GM21717 (cell line): Measurements from ENCODE around the gene STAM2.
"Not testable (repeated sequence)": the region's sequence is repeated elsewhere in the genome, so short reads cannot be mapped to it uniquely, and the experiment has no call there.

Source experiments
- ATAC-seq: cut with Tn5 transposase; IDR thresholded peaks from one replicate; pipeline ENCODE4 v1.9.1; 2021; ENCODE audit warnings: mild to moderate bottlenecking, moderate library complexity; ENCODE audit not compliant: unreplicated experiment

Gene STAM2

DNA sequence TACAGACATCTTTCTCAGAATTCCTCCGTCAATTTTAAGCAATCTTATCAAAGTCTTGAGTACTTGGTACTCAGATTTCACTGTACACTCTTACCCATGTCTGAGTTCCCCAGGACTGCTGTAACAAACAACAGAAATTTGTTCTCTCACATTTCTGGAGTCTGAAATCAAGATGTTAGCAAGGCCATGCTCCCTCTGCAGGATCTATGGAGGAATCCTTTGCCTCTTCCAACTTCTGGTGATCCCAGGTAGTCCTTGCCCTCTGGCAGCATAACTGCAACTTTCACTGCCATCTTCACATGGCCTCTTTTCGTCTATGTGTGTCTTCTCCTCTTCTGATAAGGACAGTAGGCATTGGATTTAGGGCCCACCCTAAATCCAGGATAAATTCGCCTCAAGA, 59.6 kb downstream of the STAM2 start:
- no peak for ATAC-seq

DNA sequence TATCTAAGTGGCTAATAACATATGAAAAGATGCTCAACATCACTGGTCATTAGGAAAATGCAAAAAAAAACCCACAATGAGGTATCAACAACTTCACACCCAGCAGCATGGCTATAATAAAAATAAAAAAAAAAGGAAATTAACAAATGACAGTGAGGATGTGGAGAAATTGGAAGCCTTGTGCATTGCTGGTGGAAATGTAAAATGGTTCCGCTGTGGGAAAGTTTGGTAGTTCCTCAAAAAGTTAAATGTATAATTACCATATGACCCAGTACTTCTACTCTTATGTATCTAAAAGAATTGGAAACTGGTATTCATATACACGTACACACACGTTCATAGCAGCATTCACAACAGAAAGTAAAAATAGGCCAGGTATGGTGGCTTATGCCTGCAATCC, 61.2 kb downstream of the STAM2 start:
- ATAC-seq = no peak

DNA sequence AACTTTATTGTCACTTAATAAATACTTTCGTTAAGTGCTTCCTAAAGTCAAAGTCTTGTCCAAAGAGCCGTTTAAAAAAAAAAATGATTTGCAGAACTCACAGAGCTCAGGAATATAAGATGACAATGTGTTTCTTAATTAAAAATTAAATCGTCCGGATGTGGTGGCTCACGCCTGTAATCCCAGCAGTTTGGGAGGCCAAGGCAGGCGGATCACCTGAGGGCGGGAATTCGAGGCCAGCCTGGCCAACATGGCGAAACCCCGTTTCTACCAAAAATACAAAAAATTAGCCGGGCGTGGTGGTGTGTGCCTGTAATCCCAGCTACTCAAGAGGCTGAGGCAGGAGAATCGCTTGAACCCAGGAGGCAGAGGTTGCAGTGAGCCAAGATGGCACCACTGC, 68.4 kb downstream of the STAM2 start:
- ATAC-seq = not testable (repeated sequence)

DNA sequence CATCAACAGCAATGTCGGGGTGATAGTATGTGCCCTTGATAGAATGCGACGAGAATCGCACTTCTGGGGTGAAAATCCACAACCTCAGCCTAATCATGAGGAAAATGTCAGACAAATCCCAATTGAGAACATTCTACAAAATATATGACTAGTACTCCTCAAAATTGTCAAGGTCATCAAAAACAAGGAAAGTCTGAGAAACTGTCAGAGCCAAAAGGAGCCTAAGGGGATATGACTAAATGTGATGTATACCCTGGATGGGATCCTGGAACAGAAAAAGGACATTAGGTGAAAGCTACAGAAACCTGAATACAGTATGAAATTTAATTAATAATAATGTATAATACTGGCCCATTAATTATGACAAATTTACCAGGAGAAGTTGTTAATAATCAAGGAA, 69.1 kb downstream of the STAM2 start:
- ATAC-seq = no peak

DNA sequence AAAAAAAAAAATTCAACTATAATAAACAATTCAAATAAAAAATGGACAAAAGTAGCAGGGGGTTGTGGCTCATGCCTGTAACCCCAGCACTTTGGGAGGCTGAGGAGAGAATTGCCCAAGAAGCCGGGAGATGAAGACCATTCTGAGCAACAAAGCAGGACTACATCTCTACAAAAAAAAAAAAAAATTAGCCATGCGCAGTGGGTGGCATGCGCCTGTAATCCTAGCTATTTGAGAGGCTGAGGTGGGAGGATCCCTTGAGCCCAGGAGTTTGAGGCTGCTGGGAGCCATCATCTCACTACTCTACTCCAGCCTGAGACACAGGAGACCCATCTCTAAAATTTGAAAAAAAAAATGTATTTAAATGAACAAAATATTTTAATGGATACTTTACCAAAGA, 72.3 kb downstream of the STAM2 start:
- no peak for ATAC-seq

DNA sequence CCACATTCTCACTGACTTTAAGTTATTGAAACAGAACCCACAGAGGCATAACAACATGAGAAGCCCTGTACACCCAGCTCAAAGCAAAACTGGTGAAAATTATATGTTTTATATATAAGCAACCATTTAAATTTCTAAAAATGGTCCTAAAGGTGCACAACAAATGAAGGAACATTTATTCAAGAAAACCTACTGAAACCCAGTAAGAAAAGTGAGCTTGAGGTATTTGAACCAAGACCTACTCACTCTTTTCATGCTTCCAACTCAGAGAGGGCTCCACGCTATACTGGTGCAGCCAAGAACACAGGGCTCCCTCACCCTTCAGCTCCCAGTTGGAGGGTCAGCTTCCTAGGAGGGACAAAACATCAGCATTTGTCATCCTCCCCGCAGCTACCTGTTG, 74.6 kb downstream of the STAM2 start:
- no peak for ATAC-seq

DNA sequence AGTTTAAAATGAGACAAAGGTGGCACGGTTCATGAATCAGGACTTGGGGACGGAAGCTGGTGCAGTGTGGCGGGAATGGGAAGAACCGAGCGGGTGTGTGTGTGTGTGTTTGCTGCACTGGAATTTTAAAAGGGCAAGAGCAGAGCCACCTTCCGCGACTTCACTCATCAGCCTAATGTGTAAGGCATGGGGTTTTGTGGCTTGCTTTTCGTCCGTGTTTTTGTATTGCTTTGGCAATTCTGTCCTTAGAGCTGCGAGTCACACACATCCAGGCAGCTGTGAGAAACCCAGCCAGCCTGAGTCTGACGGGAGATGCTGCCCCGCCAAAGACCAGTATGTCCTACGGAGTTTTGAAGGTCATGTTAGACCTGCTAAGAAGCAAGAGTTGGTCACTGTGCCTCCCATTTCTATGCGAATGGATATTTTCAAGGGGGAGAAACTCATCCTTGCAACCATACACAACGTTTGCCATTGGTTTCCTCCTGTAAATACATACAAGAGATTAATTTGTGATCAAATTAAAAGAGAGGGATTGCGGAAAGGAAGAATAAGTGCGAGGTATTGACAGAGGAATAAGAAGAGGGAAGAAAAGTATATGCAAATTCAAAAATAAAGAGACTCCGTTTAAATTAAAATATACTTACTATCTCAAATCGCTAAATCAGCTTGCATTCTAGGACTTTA, 76.1 kb downstream of the STAM2 start:
- ATAC-seq = no peak

DNA sequence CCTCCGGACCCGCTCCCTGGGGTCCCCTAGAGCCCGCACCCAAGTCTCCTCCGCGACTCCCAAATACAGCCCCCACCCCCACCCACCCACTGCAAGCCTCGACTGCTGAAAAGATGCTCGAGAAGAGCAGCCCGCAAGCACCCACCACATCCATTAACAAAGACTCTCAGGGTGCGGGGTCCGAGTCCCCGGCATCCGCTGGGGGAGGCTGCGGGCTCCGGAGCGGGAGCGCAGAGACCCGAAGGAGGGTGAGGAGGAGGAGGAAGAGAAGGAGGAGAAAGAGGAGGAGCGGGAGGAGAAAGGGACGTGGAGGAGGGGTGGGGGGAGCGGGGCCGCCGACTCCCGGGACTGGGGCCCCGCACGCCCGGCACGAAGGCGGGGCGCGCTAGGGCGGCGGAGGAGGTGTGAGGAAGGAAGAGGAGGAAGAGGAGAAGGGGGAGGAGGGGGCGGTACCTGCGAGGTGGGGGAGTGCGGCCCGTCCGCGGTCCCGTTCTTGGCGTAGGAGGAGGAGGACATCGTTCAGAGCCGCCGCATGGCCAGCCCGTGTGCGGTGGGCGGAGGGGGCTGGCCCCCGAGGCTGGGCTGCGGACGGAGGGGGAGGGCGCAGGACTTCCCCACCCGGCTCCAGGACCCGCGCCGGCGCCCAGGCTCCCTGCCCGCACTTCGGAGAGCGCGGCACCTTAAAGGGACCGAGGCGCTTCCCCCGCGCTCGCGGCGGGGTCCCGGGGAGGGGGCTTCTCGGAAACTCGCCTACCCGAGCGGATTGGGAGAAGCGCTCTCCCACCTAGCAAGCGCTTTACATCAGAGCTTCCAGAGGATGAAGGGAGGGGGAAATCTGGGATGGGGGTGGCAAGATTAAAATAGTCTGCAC, 76.8 kb downstream of the STAM2 start, which contains the start of gene CACNB4:
CACNB4 (minus strand) TSS at position 549 of the 871 bp plus-strand sequence.
- no peak for ATAC-seq

DNA sequence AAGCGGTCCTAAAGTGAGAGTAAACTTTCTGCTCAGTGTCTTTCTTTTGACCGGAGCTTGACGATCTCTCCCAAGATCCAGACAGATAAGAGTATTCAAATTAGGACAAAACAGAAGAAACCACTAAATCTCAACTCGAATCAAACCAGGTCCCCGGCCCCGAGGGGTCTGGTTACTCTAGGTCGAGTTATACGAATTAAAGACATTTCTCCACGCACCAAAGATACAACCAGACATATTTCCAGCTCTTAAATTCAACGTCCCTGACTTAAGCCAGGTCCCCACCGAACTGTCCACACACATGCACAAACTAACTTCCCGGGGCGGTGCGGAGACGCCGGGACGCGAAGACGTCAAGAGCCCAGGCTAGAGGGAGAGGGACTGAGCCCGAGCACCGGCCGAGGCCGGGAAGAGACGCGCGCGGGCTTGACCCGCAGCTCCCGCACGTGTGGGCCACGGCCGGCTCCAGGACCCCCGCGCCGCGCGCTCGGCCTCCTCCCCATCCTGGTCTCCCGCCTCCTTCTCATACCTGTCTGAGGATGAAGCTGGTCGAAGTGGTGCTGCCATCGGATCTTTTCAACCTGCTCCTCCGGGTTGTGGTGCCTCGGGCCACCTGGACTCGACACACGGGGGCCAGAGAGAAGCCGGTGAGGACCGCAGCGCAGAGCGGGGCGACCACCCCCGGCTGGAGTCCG, 77.6 kb downstream of the STAM2 start:
- no peak for ATAC-seq

DNA sequence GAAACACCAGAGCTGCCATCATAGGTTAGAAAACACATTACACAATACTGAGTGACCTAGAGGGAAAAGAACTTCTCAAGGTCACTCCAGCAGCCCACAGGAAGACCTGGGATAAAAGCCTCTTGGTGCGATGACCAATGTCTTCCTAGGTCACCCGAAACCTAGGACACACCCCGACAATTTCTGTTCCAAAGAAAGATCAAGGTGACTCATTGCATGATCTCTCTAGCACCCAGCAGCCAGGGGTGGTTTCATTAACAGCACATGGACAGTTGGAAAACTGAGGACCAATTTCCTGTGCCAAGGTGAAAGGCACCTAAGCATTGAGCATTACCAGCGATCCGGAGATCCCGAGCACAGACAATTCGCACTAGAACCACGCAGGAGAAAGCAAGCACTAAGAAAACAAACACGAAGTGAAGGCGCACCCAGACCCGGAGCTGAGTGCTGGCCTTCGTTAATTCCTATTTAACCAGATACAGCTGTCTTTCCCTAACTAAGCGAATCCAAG, 78.2 kb downstream of the STAM2 start:
- no peak for ATAC-seq

DNA sequence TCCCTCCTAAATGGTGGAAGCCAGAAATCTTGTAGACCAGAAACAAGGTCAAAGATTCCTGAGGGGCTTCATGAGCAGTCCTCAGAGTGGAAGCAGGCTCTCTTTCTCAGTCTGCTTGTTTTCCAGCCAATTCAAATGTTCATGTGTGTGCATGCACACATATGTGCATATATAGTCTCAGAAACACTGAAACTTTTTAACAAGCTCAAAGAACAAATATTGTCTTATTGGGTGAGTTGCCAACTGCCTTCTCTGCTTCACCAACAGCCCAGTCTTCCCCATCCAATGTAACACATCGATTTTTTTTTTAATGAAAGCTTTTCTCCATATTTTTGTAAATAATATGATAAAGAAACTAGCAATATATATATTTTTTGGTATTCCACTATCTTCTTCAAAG, 80.4 kb downstream of the STAM2 start:
- ATAC-seq = no peak

DNA sequence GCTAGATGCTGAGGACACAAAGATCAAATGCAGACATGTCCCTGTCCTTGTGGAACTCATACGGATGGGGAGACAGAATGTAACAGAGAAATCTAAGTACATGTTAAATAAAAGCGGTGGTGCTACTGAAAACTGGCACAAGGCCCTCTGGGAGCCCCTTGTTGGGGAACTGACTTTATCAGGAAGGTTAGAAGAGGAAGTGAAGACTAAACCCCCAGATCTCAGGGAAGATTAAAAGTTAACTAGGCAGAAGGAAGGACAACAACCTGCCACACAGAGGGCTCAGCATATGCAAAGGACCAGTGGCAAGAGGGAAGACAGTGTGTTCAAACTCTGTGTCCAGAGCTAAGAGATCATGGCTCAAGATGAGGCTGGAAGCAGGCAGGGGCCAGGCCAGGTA, 81.5 kb downstream of the STAM2 start:
- no peak for ATAC-seq

DNA sequence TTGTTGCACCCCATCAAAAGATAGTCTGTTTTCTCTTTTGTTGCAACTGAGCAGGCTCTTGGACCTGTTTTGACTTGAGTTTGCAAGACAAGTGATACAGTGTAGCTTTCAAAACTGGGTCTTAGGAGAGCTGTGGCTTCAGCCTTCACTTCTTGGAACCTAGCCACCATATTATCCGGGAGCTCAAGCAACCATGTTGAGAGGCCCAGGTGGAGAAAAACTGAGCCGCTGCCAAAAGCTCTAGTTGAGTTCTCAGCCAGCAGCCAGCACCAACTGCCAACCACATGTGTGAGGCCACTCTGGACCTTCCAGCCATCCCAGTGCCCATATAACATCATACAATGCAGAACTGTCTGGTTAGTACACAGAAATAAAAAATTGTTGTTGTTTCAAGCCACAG, 82.1 kb downstream of the STAM2 start:
- ATAC-seq = no peak

DNA sequence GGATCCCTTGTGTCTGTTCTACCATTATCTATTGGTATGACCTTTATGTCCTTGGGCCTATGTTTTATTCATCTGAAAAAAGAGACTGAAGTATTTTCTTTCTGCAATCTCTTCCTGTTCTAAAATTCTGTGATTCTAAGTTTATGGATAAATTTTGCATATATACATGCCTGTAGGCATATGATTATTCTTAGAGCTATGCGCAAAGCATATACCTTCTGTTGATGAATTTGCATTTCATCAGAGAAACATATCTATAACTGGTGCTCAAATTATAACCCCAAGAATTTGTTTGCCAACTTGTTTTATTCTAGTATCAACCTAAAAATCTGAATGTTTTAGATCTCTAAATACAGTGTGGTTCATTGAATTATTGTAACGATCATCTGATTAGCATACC, 83.5 kb downstream of the STAM2 start:
- no peak for ATAC-seq

DNA sequence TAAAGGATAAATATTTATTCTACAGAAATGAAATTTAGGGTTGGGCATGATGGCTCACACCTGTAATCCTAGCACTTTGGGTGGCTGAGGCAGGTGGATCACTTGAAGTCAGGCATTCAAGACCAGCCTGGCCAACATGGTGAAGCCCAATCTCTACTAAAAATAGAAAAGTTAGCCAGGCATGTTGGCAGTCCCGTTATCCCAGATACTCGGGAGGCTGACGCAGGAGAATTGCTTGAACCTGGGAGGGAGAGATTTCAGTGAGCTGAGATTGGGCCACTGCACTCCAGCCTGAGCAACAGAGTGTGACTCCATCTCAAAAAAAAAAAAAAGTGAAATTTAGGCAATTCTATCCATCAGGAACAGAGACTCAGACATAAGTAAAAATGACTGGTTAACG, 84.8 kb downstream of the STAM2 start:
- ATAC-seq = not testable (repeated sequence)

DNA sequence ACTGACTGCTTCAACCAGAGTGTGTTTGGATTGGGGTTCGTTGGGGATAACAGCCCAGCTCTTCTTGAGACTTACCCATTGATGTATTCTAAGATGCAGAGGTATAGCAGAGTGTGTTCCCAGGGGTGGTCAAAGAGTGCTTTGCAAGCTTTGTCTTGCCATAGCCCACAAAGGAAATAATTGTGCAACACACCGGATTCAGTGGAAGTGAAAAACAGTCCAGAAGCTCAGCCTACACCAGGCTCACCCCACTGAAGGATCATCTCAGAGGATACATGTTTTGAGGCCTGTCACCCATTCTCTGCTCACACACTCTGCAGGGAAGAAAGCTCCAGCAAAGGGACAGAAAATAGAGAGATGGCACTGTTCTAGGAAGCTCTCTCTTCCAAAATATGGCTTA, 86.3 kb downstream of the STAM2 start:
- ATAC-seq = no peak

DNA sequence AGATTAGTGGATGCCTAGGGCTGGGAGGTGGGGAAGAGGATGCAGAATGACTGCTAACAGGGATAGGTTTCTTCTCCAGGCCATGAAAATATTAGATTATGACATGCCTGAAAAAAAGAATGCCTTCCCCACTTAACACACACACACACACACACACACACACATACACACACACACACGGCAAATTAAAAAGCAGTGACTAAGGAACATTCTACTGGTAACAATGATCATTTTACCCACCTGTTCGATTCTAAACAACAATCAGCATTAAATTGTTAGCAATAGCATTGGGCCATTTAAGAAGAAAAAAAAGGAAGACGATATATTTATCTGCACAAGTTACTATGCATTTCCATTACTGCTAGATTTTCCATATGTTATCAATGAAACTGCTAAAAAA, 87.6 kb downstream of the STAM2 start:
- ATAC-seq = no peak

DNA sequence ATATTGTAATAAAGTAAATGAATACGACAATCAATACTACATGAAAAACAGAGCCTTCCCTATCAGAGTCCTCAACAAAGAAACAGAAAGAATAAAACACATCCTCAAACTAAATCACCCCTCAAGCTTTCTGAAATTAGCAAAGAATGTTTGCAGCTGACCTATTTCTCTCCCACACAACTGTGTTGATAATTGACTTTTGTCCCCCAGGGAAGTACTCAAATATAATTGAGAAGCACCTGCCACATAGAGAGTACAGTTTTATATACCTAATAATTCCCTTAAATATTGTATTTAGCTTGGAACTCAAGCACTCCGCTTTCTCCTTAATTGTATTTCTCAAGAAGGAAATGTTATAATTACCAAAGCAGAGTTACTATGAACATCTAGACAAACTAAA, 89.3 kb downstream of the STAM2 start:
- no peak for ATAC-seq

DNA sequence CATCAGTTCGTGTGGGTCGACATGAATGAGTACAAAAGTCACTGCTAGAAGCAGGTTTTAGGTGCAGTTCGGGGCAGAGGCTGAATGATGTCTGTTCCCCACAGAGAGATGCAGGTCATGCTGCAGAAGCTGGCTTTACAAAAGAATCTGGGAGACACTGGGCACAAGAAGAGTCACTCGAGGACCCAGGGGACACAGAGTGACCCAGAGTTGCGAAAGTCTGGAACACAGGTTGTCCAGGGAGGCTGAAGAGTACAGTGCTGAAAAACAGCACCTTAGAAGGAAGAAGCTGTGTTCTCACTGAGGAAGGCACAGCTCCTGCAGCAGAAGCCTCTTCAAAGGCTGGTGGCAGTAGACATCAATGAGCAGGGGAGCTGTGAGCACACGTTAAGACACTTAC, 91.5 kb downstream of the STAM2 start:
- no peak for ATAC-seq

DNA sequence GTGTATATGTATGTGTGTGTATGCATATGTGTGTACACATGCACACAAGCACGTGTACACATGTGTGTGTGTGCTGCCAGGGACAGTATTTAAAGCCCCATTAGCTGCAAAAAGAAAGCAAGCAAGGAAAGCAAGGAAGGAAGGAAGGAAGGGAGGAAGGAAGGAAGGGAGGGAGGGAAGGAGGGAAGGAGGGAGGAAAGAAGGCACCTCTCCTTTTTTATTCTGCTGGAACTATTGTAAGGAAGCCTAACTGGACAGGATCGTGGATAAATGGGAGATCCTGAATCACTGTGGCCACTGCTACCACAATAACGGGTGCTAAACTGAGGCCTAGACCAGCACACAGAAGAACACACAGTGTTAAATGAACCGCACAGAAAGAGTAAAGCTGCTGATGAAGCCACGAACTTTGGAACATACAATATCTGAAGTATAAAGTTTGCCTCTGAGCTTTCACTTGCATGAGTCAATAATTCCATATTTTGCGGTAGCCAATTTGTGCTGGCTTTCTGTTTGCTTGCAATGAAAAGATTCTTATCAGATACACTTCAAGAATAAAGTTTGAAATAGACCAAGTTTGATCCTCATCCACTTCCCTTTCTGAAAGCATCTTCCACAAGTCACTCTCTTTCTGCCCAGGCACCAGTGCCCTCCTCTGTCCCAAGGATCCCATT, 92.2 kb downstream of the STAM2 start:
- ATAC-seq = no peak

DNA sequence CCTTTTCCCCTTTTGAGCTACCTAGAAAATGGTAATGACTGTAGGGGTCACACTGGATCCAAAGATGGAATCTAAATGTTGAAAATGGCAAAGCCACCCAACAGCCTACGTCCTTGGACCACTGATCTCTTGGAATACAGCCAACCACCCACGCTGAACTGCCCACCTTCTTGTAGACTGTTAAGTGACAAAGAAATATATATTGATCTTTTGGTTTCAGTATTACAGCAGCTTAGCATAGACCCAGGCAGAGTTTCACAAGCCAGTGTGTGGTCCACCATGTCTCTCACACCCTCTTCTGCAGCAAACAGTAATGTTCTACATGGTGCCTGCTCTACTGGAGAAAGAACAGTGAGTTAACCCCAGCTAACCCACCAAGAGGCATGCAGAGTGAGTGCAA, 96.9 kb downstream of the STAM2 start:
- peak; percentile 75 for ATAC-seq
